Left renal pelvis (tissue), 4 donors: Measurements from ENCODE around the gene PIERCE2. TPM values are rescaled to one million over a fixed set of nuclear protein-coding genes. Genes with fewer than 3 reads are reported as not detected.
A peak's percentile ranks its signal among the peaks of the same experiment; 100 is the strongest.
"Not testable (repeated sequence)": the region's sequence is repeated elsewhere in the genome, so short reads cannot be mapped to it uniquely, and the experiment has no call there.

Experiments
- DNase-seq, 4 donors: peaks; one replicate each; pipeline ENCODE4 v3.0.0-alpha.2; 2013; ENCODE audit warnings: low read depth in 4 of 4, low spot score in 3 of 4
- polyA plus RNA-seq, 4 donors: library from polyadenylated mRNA; unstranded; fragments of 120-200 nt; gene quantifications; one replicate each; pipeline ENCODE4 v1.2.1, GENCODE V29; 2013; ENCODE audit not compliant: insufficient read length in 4 of 4

PIERCE2 gene
- 1 to 10 TPM; 2.9 to 8.1 (median 5.6) TPM for polyA plus RNA-seq

GRCh38 chr15:55408012-55408928 is at the start of gene PIERCE2, which contains the start of gene CCPG1:
TSS of gene PIERCE2 (plus strand) at chr15:55408495. CDS start at chr15:55408769, 274 bp downstream.
TSS of gene CCPG1 (minus strand) at chr15:55408359. CDS start at chr15:55389424, 18,935 bp downstream.
- peak; percentile 80 to 90 (median 86) for DNase-seq

- DNase-seq = peak in 1 of 4 donors; percentile 20
Observed at GRCh38 chr15:55360256-55360655, 48.0 kb upstream of the PIERCE2 start.

GRCh38 chr15:55361048-55361447 is 47.2 kb upstream of the PIERCE2 start:
- no peak for DNase-seq

GRCh38 chr15:55362641-55363040 is 45.7 kb upstream of the PIERCE2 start:
- no peak for DNase-seq

GRCh38 chr15:55366981-55367380 is 41.3 kb upstream of the PIERCE2 start:
- no peak for DNase-seq

GRCh38 chr15:55372701-55373440 is 35.4 kb upstream of the PIERCE2 start:
- no peak for DNase-seq

GRCh38 chr15:55379095-55379494 is 29.2 kb upstream of the PIERCE2 start:
- DNase-seq = no peak

GRCh38 chr15:55381595-55381994 is 26.7 kb upstream of the PIERCE2 start:
- DNase-seq = no peak

- DNase-seq = no peak
Observed at GRCh38 chr15:55383687-55384086, 24.6 kb upstream of the PIERCE2 start.

GRCh38 chr15:55387027-55387426 is 21.3 kb upstream of the PIERCE2 start:
- DNase-seq = no peak

GRCh38 chr15:55389264-55389607 is 19.1 kb upstream of the PIERCE2 start:
- no peak for DNase-seq

- no peak for DNase-seq
Observed at GRCh38 chr15:55394694-55395093, 13.6 kb upstream of the PIERCE2 start.

GRCh38 chr15:55398243-55398642 is 10.1 kb upstream of the PIERCE2 start:
- no peak for DNase-seq

GRCh38 chr15:55400050-55400449 is 8.2 kb upstream of the PIERCE2 start:
- DNase-seq = not testable (repeated sequence)

GRCh38 chr15:55401786-55402246 is 6.5 kb upstream of the PIERCE2 start:
- DNase-seq = no peak

GRCh38 chr15:55402707-55403106 is 5.6 kb upstream of the PIERCE2 start:
- no peak for DNase-seq

- no peak for DNase-seq
Observed at GRCh38 chr15:55403531-55403930, 4.8 kb upstream of the PIERCE2 start.

GRCh38 chr15:55407498-55408011 is 740 bp upstream of the PIERCE2 start:
- DNase-seq = peak in 2 of 4 donors; percentile 5 to 6

- peak in 1 of 4 donors; percentile 1 for DNase-seq
Observed at GRCh38 chr15:55408976-55409375, 681 bp downstream of the PIERCE2 start.

GRCh38 chr15:55417678-55418077 is 9.4 kb downstream of the PIERCE2 start:
- not testable (repeated sequence) for DNase-seq
